Cardiac muscle cell (in vitro differentiated cells and primary cell): ENCODE data around the gene ABHD17C. TPM values are rescaled to one million over a fixed set of nuclear protein-coding genes. Genes with fewer than 3 reads are reported as not detected.

Experiments used
- DNase-seq, 2 donors: peaks; one replicate each; pipeline versions ENCODE4 v3.0.0 to v3.0.0-alpha.2; 2010 to 2017; ENCODE audit warnings: low read depth in 1 of 2, low spot score in 1 of 2
- H3K27ac ChIP-seq: fragments of 200-600 bp; sonication (generic); 2 replicates; pipeline ENCODE4 v1.5.1; 2016
- H3K27me3 ChIP-seq: fragments of 200-600 bp; sonication (generic); 2 replicates; pipeline ENCODE4 v1.6.0; 2016; ENCODE audit warnings: control low read depth
- H3K36me3 ChIP-seq: fragments of 200-600 bp; sonication (generic); 2 replicates; pipeline ENCODE4 v1.5.1; 2016; ENCODE audit warnings: control low read depth
- H3K4me1 ChIP-seq: fragments of 200-600 bp; sonication (generic); 2 replicates; pipeline ENCODE4 v1.8.1; 2017; ENCODE audit warnings: low read depth, mild to moderate bottlenecking, mixed run types
- H3K4me3 ChIP-seq: fragments of 200-600 bp; sonication (generic); 2 replicates; pipeline ENCODE4 v1.5.1; 2016; ENCODE audit warnings: mild to moderate bottlenecking
- H3K9me3 ChIP-seq: fragments of 200-600 bp; sonication (generic); 2 replicates; pipeline ENCODE4 v1.5.1; 2017; ENCODE audit warnings: low read depth, mild to moderate bottlenecking, control low read depth
- CTCF ChIP-seq: IDR thresholded peaks from 2 replicates; pipeline ENCODE4 v1.5.1; 2012; ENCODE audit warnings: low read depth, mild to moderate bottlenecking, low read length
- polyA plus RNA-seq: library from polyadenylated mRNA; unstranded; fragments of >200 nt; fragmentation: Nextera tagmentation; extraction: Ambion mirVana; gene quantifications from 2 replicates; pipeline ENCODE4 v1.2.1, GENCODE V29; 2016
- total RNA-seq: library from RNA; depleted of rRNA; stranded (reverse); fragments of >200 nt; gene quantifications from 2 replicates; pipeline ENCODE4 v1.2.3, GENCODE V29; 2016

ABHD17C gene
- total and polyA plus RNA-seq, 2 experiments from 2014 or later, result 1.7 to 6.0 TPM

GRCh38 chr15:80669663-80670273, 25.3 kb upstream of the ABHD17C start:
- DNase-seq, result no peak
- Histone ChIP-seq H3K4me3 (no peak overlapping the region), H3K4me1 (no peaks in the 10 kb centered on the region), H3K27me3 (peaks cover 2% of the 10 kb centered on the region), H3K27ac (no peak overlapping the region), H3K36me3 (no peaks in the 10 kb centered on the region), H3K9me3 (no peaks in the 10 kb centered on the region)
- no peak for TF ChIP-seq CTCF

- H3K36me3 ChIP-seq, result no peaks in the 10 kb centered on the region
- peak; percentile 9 for TF ChIP-seq CTCF
- no peak overlapping the region for H3K4me3 ChIP-seq
- no peaks in the 10 kb centered on the region for H3K4me1 ChIP-seq
- H3K27ac ChIP-seq, result no peak overlapping the region
- no peaks in the 10 kb centered on the region for H3K9me3 ChIP-seq
- DNase-seq, result no peak
- H3K27me3 ChIP-seq, result no peaks in the 10 kb centered on the region
Measured at GRCh38 chr15:80673561-80674244, 21.4 kb upstream of the ABHD17C start.

- H3K27me3 ChIP-seq, result no peaks in the 10 kb centered on the region
- TF ChIP-seq CTCF, result no peak
- no peaks in the 10 kb centered on the region for H3K36me3 ChIP-seq
- H3K4me1 ChIP-seq, result no peaks in the 10 kb centered on the region
- no peak overlapping the region for H3K4me3 ChIP-seq
- peak in 1 of 2 donors; percentile 68 for DNase-seq
- H3K27ac ChIP-seq, result no peak overlapping the region
- no peaks in the 10 kb centered on the region for H3K9me3 ChIP-seq
Measured at GRCh38 chr15:80674245-80674614, 20.9 kb upstream of the ABHD17C start.

- H3K9me3 ChIP-seq, result no peaks in the 10 kb centered on the region
- H3K4me1 ChIP-seq, result no peaks in the 10 kb centered on the region
- H3K27ac ChIP-seq, result no peak overlapping the region
- H3K27me3 ChIP-seq, result no peaks in the 10 kb centered on the region
- TF ChIP-seq CTCF, result no peak
- no peak overlapping the region for H3K4me3 ChIP-seq
- no peaks in the 10 kb centered on the region for H3K36me3 ChIP-seq
- no peak for DNase-seq
Measured at GRCh38 chr15:80677041-80677440, 18.1 kb upstream of the ABHD17C start.

GRCh38 chr15:80679167-80679803, 15.8 kb upstream of the ABHD17C start:
- H3K9me3 ChIP-seq, result no peaks in the 10 kb centered on the region
- no peaks in the 10 kb centered on the region for H3K27me3 ChIP-seq
- no peak for DNase-seq
- H3K4me1 ChIP-seq, result no peaks in the 10 kb centered on the region
- TF ChIP-seq CTCF, result no peak
- H3K4me3 ChIP-seq, result no peak overlapping the region
- H3K36me3 ChIP-seq, result no peaks in the 10 kb centered on the region
- H3K27ac ChIP-seq, result no peak overlapping the region
